G401.6 (cell line): ENCODE data around the gene UAP1.
"Not testable (repeated sequence)": the region's sequence is repeated elsewhere in the genome, so short reads cannot be mapped to it uniquely, and the experiment has no call there.

Experiments used
- FAIRE-seq: peaks from 2 replicates; lab custom pipeline; 2012; peaks lifted over from hg19 to GRCh38; lab: Jason Lieb, UNC

UAP1 gene

GRCh38 chr1:162565460-162565859, 3.9 kb downstream of the UAP1 start:
- FAIRE-seq = no peak

- FAIRE-seq = no peak
These were observed 5.3 kb downstream of the UAP1 start for GRCh38 chr1:162566870-162567269.

GRCh38 chr1:162568802-162569201, 7.3 kb downstream of the UAP1 start:
- no peak for FAIRE-seq

- no peak for FAIRE-seq
These were observed 9.2 kb downstream of the UAP1 start for GRCh38 chr1:162570718-162571117.

DNA sequence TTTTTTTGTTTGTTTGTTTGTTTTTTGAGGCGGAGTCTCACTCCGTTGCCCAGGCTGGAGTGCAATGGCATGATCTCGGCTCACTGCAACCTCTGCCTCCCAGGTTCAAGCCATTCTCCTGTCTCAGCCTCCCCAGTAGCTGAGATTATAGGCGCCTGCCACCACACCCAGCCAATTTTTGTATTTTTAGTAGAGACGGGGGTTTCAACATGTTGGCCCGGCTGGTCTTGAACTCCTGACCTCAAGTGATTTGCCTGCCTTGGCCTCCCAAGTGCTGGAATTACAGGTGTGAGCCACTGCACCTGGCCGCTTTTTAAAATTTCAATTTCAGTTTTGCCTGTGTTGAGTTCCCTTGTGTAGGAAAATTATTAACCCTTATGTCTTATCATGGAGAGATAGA, 9.6 kb downstream of the UAP1 start:
- FAIRE-seq = not testable (repeated sequence)

DNA sequence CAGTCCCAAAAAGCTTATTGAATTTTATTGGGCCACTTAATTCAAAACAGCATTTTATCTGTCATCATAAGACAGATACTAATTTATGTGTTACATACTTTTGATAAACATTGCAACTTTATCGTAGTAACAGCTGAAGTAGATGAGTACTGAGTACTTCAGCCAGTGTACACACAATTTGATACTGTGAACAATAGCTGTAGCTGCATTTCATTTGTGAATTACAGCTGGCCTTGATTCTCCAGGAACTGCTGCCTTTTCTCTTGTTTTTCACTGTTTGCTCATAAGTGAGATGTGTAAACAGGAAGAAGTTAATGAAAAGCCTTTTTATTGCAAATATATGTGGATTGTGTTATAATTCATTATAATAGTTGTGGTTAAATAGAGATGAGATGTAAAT, 10.2 kb downstream of the UAP1 start:
- no peak for FAIRE-seq

DNA sequence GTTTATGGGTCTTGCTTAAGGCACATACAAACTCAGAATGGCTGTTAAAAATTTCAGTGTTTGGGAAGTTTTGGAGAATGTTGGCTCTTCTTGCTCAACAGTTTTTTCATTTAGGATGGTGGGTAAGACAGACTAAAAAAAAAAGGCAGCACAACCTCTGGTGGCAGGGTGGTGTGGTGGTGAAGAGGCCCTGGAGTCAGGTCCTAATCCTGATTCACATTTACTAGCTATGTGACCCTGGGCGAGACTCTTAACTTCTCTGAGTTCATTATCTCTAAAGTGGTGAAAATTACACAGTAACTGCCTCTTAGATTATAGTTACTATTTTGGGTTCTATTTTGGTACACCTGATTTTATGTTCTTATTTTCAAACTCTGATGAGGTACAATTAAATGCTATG, 11.6 kb downstream of the UAP1 start:
- no peak for FAIRE-seq

DNA sequence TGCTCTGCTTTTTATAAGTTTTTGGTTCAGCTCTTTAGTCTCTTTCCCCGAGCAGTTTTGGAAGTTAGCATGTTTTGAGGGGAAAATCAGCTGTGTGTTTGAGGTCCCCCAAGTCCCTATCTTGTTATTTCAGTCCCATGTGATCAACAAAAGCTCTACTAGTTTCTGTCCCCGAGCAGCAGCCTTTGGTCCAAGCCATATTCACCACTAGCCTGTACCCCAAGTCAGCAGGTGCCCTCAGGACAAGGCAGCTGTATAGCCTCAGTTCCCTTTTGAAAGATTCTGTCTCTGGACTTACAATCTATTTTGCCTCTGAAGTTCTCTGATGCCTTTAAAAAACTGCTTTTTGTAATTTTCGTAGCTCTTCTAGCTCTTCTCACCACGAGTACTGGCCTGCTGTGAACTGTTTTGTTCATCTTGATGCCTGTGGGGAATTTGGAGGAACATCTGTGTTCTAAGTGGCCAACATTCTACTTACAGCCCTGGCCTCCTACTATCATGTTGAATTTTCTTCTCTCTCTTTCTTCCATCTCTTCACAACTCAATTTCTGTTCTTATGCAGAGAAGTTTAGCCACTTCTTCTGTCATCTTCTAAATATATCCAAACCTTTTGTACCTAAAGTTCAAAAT, 16.7 kb downstream of the UAP1 start:
- no peak for FAIRE-seq

- FAIRE-seq = no peak
These were observed 17.4 kb downstream of the UAP1 start for GRCh38 chr1:162578936-162579335.

DNA sequence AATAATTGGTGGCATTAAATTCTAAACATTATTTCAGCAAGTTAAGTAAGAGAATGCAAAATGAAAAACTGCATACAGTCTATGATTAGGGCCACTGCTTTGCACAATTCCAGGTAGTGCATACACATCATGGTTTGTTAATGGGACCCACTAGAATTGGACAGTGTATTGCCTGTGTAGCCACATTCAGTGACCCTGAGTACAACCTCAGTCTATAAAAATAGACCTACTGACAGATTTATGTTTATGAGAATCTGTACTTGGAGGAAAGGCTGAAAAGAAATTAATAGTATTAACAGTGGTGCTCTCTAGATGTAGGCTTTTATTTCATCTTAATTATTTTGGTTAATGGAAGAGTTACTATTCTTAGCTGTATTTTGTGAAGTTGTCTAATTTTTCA, 18.8 kb downstream of the UAP1 start:
- FAIRE-seq = no peak

GRCh38 chr1:162582901-162583300, 21.4 kb downstream of the UAP1 start:
- FAIRE-seq = not testable (repeated sequence)

- FAIRE-seq = not testable (repeated sequence)
These were observed 23.6 kb downstream of the UAP1 start for GRCh38 chr1:162585101-162585500.

GRCh38 chr1:162587347-162587746, 25.8 kb downstream of the UAP1 start:
- FAIRE-seq = no peak

GRCh38 chr1:162587761-162588260, 26.3 kb downstream of the UAP1 start:
- no peak for FAIRE-seq

- FAIRE-seq = no peak
These were observed 28.6 kb downstream of the UAP1 start for GRCh38 chr1:162590101-162590500.

DNA sequence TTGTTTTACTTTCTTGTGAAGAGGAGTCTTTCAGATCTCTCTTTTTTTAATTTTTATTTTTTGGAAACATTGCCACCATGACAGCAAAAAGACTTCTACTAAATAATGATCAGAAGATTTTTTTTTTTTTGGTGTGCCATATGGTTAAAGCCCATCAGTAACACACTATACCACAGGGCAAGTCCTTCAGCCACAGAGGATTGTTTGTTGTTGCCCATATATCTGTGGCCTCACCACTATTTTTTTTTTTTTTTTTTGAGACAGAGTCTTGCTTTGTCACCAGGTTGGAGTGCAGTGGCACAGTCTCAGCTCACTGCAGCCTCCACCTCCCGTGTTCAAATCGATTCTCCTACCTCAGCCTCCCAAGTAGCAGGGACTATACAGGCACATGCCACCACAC, 29.2 kb downstream of the UAP1 start:
- no peak for FAIRE-seq

GRCh38 chr1:162596514-162597170, 35.1 kb downstream of the UAP1 start:
- FAIRE-seq = no peak

DNA sequence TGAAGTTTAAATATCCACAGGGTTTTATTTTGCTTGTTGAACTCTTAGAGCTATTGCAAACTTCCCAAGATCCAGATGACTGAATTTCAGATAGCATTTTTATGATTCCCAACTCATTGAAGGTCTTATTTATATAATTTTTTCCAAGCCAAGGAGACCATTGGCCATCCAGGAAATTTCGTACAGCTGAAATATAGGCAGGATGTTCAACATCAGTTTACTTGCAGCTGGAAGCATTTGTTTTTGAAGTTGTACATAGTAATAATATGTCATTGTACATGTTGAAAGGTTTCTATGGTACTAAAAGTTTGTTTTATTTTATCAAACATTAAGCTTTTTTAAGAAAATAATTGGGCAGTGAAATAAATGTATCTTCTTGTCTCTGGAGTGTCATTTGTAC, 37.9 kb downstream of the UAP1 start:
- no peak for FAIRE-seq

GRCh38 chr1:162603117-162603516, 41.6 kb downstream of the UAP1 start:
- not testable (repeated sequence) for FAIRE-seq

GRCh38 chr1:162605225-162605927, 43.9 kb downstream of the UAP1 start:
- FAIRE-seq = no peak

- no peak for FAIRE-seq
These were observed 47.8 kb downstream of the UAP1 start for GRCh38 chr1:162609306-162609705.

GRCh38 chr1:162612606-162613400, 51.3 kb downstream of the UAP1 start:
- FAIRE-seq = no peak

DNA sequence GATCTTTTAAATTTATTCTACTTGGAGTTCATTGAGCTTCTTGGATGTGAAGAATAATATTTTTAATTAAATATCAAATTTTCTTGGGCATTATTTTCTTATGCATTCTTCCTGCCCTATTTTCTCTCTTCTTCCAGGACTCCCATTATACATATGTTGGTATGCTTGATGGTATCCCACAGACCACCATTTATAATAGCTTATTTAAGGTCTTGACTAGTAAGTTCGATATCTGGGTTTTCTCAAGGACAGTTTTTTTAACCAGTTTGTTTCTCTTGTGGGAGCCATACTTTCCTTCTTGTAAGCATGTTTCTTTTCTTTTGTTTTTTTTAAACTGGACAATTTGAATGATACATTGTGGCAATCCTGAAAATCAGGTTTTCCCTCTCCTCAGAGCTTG, 55.3 kb downstream of the UAP1 start:
- FAIRE-seq = no peak
